GM12891 (cell line): Measurements from ENCODE around the gene STARD13.

Experiments
- POLR2A ChIP-seq: IDR thresholded peaks from 2 replicates; pipeline ENCODE4 v1.6.1; 2011; ENCODE audit warnings: low read depth, low read length, control low read depth
- TAF1 ChIP-seq: IDR thresholded peaks from 2 replicates; pipeline ENCODE4 v1.6.1; 2011; ENCODE audit warnings: low read depth, low read length, control low read depth

- no peak for TF ChIP-seq TAF1
- TF ChIP-seq POLR2A, result no peak
Observed at GRCh38 chr13:33158816-33159215, 126.7 kb downstream of the STARD13 start.
